Panc1 (cell line): ENCODE results near the gene IZUMO1. TPM values are rescaled to one million over a fixed set of nuclear protein-coding genes. Genes with fewer than 3 reads are reported as not detected.

Source experiments
- ATAC-seq: fragments of 200-7000 bp; cut with Tn5 transposase; 2 replicates; pipeline ENCODE4 v1.9.1; 2020; ENCODE audit warnings: mild to moderate bottlenecking, moderate library complexity
- BruUV-seq: library from RNA; stranded (reverse); fragments of 400-500 nt; replicated peaks from 2 replicates; lab custom pipeline; 2021; lab: Mats Ljungman, UMichigan
- CTCF ChIA-PET: fragments of 300-600 bp; sonication (Branson Sonifier 250); formaldehyde crosslinking; loops from one replicate; lab custom pipeline; 2022; ENCODE audit warnings: antibody characterized with exemption; lab: Charles Lee
- POLR2A ChIA-PET: fragments of 300-600 bp; sonication (Branson Sonifier 250); formaldehyde crosslinking; loops from one replicate; lab custom pipeline; 2022; ENCODE audit warnings: antibody characterized with exemption; lab: Charles Lee
- DNase-seq: peaks from one replicate; pipeline ENCODE4 v3.0.0-alpha.2; 2010; ENCODE audit warnings: low read depth, low spot score
- H3K27ac ChIP-seq: 2 replicates; pipeline ENCODE4 v1.5.1; 2011; ENCODE audit warnings: mild to moderate bottlenecking, low read length, inconsistent platforms
- H3K27me3 ChIP-seq: fragments of 200-500 bp; sonication (Bioruptor generic); 2 replicates; pipeline ENCODE4 v1.6.0; 2014; ENCODE audit warnings: low read length, inconsistent platforms; ENCODE audit not compliant: control insufficient read depth, insufficient read depth
- H3K36me3 ChIP-seq: fragments of 200-500 bp; sonication (Bioruptor generic); 2 replicates; pipeline ENCODE4 v1.5.1; 2014; ENCODE audit warnings: inconsistent platforms, mild to moderate bottlenecking, low read length, moderate library complexity; ENCODE audit not compliant: control insufficient read depth, insufficient read depth
- H3K4me1 ChIP-seq: 2 replicates; pipeline ENCODE4 v1.5.1; 2011; ENCODE audit warnings: inconsistent platforms, mild to moderate bottlenecking, low read length, moderate library complexity; ENCODE audit not compliant: control insufficient read depth, insufficient read depth
- H3K4me3 ChIP-seq, 2 experiments: 2 replicates each; pipeline ENCODE4 v1.5.1; 2011 to 2012; ENCODE audit warnings: low read depth in 2 of 2, low read length in 2 of 2, mild to moderate bottlenecking in 2 of 2, inconsistent platforms in 1 of 2, moderate library complexity in 1 of 2
- H3K9me3 ChIP-seq: fragments of 200-500 bp; sonication (Bioruptor generic); 2 replicates; pipeline ENCODE4 v1.5.1; 2014; ENCODE audit warnings: low read depth, mild to moderate bottlenecking, inconsistent platforms, low read length, moderate library complexity; ENCODE audit not compliant: control insufficient read depth, insufficient read depth
- CTCF ChIP-seq: fragments of 450-650 bp; IDR thresholded peaks from 2 replicates; pipeline ENCODE4 v1.5.1; 2017; ENCODE audit warnings: mild to moderate bottlenecking
- POLR2AphosphoS5 ChIP-seq: IDR thresholded peaks from 2 replicates; pipeline ENCODE4 v1.6.1; 2012; ENCODE audit warnings: mild to moderate bottlenecking, low read depth, low read length, moderate library complexity
- REST ChIP-seq, 2 experiments: IDR thresholded peaks; 2 replicates each; pipeline ENCODE4 v1.6.1; 2011 to 2012; ENCODE audit warnings: low read depth in 2 of 2, control low read depth in 1 of 2, low read length in 1 of 2, mild to moderate bottlenecking in 1 of 2, moderate library complexity in 1 of 2; ENCODE audit not compliant: insufficient read depth in 1 of 2
- SIN3A ChIP-seq: IDR thresholded peaks from 2 replicates; pipeline ENCODE4 v1.6.1; 2012; ENCODE audit warnings: low read depth, mild to moderate bottlenecking, low read length, moderate library complexity, borderline replicate concordance; ENCODE audit not compliant: insufficient read depth
- TCF7L2 ChIP-seq: IDR thresholded peaks from 2 replicates; pipeline ENCODE4 v1.6.1; 2011; ENCODE audit warnings: mild to moderate bottlenecking, low read depth, low read length, inconsistent platforms
- in situ Hi-C: cut with HindIII; loops from 2 replicates; pipeline ENCODE4 v1.10.0; 2016; ENCODE audit warnings: low sequenced_read_pairs, low pct_unique_long_range_greater_than_20kb
- intact Hi-C: fragments of 100-400 bp; cut with micrococcal nuclease; formaldehyde crosslinking; loops from one replicate; pipeline ENCODE4 v1.10.0; 2022; ENCODE audit not compliant: unreplicated experiment
- total RNA-seq: library from RNA; stranded (reverse); gene quantifications from one replicate; pipeline ENCODE4 v1.2.1, GENCODE V29; 2021; ENCODE audit not compliant: unreplicated experiment

IZUMO1 gene
- total RNA-seq, 1 experiment from 2014 or later: not detected

- ChIA-PET POLR2A (no interaction called here), CTCF (no interaction called here)
- no peak for ATAC-seq
- DNase-seq: no peak
- no peaks in the 10 kb centered on the region for H3K9me3 ChIP-seq
- H3K4me3 ChIP-seq: no peak overlapping the region
- no peaks in the 10 kb centered on the region; the same call in none of the 2 replicates for H3K4me1 ChIP-seq
- in situ Hi-C loops (no loop called here), intact Hi-C loops (no loop called here)
- TF ChIP-seq SIN3A (no peak), REST (IDR thresholded peaks at IDR 0.05; ENCODE audit: insufficient read depth in 1 of 2, low read depth in 2 of 2, low read length in 1 of 2) (no peak), CTCF (no peak), POLR2AphosphoS5 (no peak), TCF7L2 (no peak)
- no peaks in the 10 kb centered on the region for H3K27me3 ChIP-seq
- BruUV-seq: no TSS peak
- no peak overlapping the region for H3K27ac ChIP-seq
- H3K36me3 ChIP-seq: peaks cover 5% of the 10 kb centered on the region; the same call in 1 of the 2 replicates
Observed at GRCh38 chr19:48750771-48751504, 4.2 kb upstream of the IZUMO1 start.

GRCh38 chr19:48750351-48750750, 3.6 kb upstream of the IZUMO1 start:
- Histone ChIP-seq H3K4me1 (no peaks in the 10 kb centered on the region; the same call in none of the 2 replicates), H3K27me3 (no peaks in the 10 kb centered on the region), H3K36me3 (peaks cover 5% of the 10 kb centered on the region; the same call in 1 of the 2 replicates), H3K4me3 (no peak overlapping the region), H3K9me3 (no peaks in the 10 kb centered on the region), H3K27ac (no peak overlapping the region)
- DNase-seq: no peak
- CTCF ChIA-PET: no interaction called here
- no TSS peak for BruUV-seq
- in situ Hi-C loops: no loop called here
- no peak for TF ChIP-seq POLR2AphosphoS5
- TF ChIP-seq REST (IDR thresholded peaks at IDR 0.05; ENCODE audit: insufficient read depth in 1 of 2, low read depth in 2 of 2, low read length in 1 of 2): no peak
- no peak for TF ChIP-seq CTCF
- TF ChIP-seq SIN3A: no peak
- TF ChIP-seq TCF7L2: no peak
- intact Hi-C loops: no loop called here
- no peak for ATAC-seq
- POLR2A ChIA-PET: no interaction called here
